ENCODE measurements around the gene SMAP2. TPM values are rescaled to one million over a fixed set of nuclear protein-coding genes. Genes with fewer than 3 reads are reported as not detected.

The SMAP2 gene
- total RNA-seq, 2 experiments from 2014 or later, result 116 to 145 TPM

DNA sequence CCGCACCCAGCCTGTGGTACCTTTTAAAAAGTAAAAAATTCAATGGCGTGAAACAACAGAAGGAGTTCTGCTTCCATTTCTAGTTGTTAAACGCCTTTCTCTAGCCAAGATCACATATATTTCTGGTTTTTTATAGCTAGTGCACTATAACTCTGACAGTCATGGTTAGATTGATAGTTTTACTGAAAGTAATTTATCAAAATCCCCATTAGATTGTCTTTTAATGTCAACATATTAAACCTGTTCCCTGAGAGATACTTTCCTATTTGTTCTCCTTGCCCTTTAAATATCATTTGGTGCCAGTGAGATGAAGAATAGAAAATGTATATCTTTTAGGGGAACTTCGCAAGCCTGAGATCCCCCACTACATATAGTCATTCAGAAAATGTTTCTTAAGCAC lies 7.3 kb downstream of the SMAP2 start:
- H3K4me1 Mint-ChIP-seq, result peaks cover 90% of the 10 kb centered on the region
- no peaks in the 10 kb centered on the region for H3K9me3 Mint-ChIP-seq (ENCODE audit: low read depth)
- DNase-seq (no peak), ATAC-seq (no peak)
- peaks cover 43% of the 10 kb centered on the region for H3K36me3 Mint-ChIP-seq
- peak overlapping the region; percentile 70 for H3K4me3 Mint-ChIP-seq
- peak overlapping the region; percentile 98 for H3K27ac Mint-ChIP-seq
- CTCF ChIA-PET, result interaction anchor here (1.0 to 6.5 kb wide), 10 partner anchors 9 to 278 kb away, joined by 3 to 28 read pairs (median 6); no protein-coding TSS in a partner anchor
- no peaks in the 10 kb centered on the region for H3K27me3 Mint-ChIP-seq

DNA sequence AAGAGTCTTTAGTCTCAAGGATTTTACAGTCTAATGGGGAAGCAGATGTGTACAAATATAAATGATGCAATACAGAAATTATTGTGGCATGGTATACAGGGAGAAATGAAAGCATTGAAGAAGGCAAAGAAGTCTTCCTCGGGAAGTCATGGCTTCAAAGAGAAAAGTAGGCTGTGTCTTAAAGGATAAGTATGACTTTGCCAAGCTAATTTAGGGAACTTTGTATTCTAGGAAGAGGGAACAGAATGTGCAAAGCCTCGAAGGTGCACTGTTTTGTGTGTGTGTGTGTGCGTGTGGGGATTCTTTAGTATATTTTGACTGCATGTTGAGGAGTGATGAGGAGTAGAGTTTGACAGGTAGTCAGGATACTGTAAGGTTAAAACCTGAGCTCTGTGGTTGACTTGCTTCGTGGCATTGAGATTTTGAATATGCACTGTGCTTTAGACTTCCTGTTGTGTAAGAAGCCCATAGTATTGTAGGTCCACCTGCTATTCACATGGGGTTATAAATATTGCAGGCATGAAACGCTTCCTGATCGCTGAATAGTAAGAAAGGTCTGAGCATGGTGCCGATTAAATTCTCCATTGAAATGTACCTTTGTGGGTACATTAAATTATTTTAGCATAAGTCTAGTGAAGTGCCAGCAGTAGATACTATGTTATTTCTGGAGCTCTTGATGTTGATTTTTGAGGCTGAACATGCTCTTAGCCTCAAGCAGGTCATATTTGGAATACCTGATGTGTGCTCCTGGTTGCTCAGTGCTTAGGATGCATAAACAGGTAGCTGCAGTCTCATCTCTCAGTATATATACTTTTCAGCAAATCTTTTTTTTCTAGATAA lies 8.0 kb downstream of the SMAP2 start:
- CTCF ChIA-PET, result interaction anchor here (0.7 to 6.5 kb wide), 12 partner anchors 8 to 279 kb away, joined by 3 to 28 read pairs (median 4); partner anchors contain the start of gene SMAP2
- Mint-ChIP-seq H3K36me3 (peaks cover 42% of the 10 kb centered on the region), H3K4me3 (peak overlapping the region; percentile 70), H3K27ac (peak overlapping the region; percentile 98), H3K27me3 (no peaks in the 10 kb centered on the region), H3K4me1 (peaks cover 91% of the 10 kb centered on the region), H3K9me3 (ENCODE audit: low read depth) (no peaks in the 10 kb centered on the region)
- DNase-seq, result peak; percentile 62
- ATAC-seq, result peak; percentile 57

DNA sequence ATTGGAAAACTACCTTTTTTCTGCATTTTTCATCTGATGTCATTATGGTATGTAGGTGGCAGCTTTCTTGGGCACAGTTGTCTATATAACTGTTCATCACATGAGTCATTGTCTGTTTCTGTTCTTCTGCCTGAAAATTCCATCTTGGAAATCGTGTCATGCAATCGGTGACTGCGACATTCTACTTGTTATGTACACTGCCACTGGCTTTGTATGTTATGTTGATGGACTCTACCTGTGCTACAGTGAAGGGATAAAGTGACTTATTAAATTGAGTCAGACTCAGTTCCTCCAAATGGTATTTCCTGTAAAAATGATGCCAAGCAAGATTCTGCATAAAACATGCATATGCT lies 8.6 kb downstream of the SMAP2 start:
- peak overlapping the region; percentile 98 for H3K27ac Mint-ChIP-seq
- H3K27me3 Mint-ChIP-seq, result no peaks in the 10 kb centered on the region
- peaks cover 41% of the 10 kb centered on the region for H3K36me3 Mint-ChIP-seq
- no peaks in the 10 kb centered on the region for H3K9me3 Mint-ChIP-seq (ENCODE audit: low read depth)
- H3K4me3 Mint-ChIP-seq, result peak overlapping the region; percentile 70
- CTCF ChIA-PET, result interaction anchor here (0.7 to 6.5 kb wide), 10 partner anchors 8 to 67 kb away, joined by 3 to 28 read pairs (median 5); partner anchors contain the start of gene SMAP2
- peaks cover 89% of the 10 kb centered on the region for H3K4me1 Mint-ChIP-seq
- no peak for DNase-seq
- no peak for ATAC-seq

- ATAC-seq, result no peak
- H3K27ac Mint-ChIP-seq, result peak overlapping the region; percentile 98
- no peaks in the 10 kb centered on the region for H3K9me3 Mint-ChIP-seq (ENCODE audit: low read depth)
- H3K4me3 Mint-ChIP-seq, result peak overlapping the region; percentile 70
- H3K27me3 Mint-ChIP-seq, result no peaks in the 10 kb centered on the region
- peaks cover 88% of the 10 kb centered on the region for H3K4me1 Mint-ChIP-seq
- DNase-seq, result no peak
- CTCF ChIA-PET, result interaction anchor here (0.9 to 6.5 kb wide), 8 partner anchors 8 to 68 kb away, joined by 3 to 40 read pairs (median 10); partner anchors contain the start of genes SMAP2 and ZFP69B
- peaks cover 39% of the 10 kb centered on the region for H3K36me3 Mint-ChIP-seq
Observed at GRCh38 chr1:40382601-40383000, 9.1 kb downstream of the SMAP2 start.

GRCh38 chr1:40383095-40383487 lies 9.6 kb downstream of the SMAP2 start:
- H3K4me3 Mint-ChIP-seq, result peak overlapping the region; percentile 72
- CTCF ChIA-PET, result interaction anchor here (0.9 to 6.5 kb wide), 7 partner anchors 9 to 67 kb away, joined by 3 to 40 read pairs (median 10); partner anchors contain the start of genes SMAP2 and ZFP69B

GRCh38 chr1:40383488-40384412 lies 10.2 kb downstream of the SMAP2 start:
- H3K27ac Mint-ChIP-seq, result peak overlapping the region; percentile 98
- no peak for DNase-seq
- CTCF ChIA-PET, result interaction anchor here (1.0 to 6.5 kb wide), 13 partner anchors 9 to 240 kb away, joined by 3 to 40 read pairs (median 6); partner anchors contain the start of genes COL9A2 and SMAP2
- H3K9me3 Mint-ChIP-seq (ENCODE audit: low read depth), result no peaks in the 10 kb centered on the region
- no peaks in the 10 kb centered on the region for H3K27me3 Mint-ChIP-seq
- peak overlapping the region; percentile 72 for H3K4me3 Mint-ChIP-seq
- ATAC-seq, result peak; percentile 20
- peaks cover 37% of the 10 kb centered on the region for H3K36me3 Mint-ChIP-seq
- H3K4me1 Mint-ChIP-seq, result peaks cover 87% of the 10 kb centered on the region

More at GRCh38 chr1:40383095-40383487, 9.6 kb downstream of the SMAP2 start:
- Mint-ChIP-seq H3K27ac (peak overlapping the region; percentile 98), H3K9me3 (ENCODE audit: low read depth) (no peaks in the 10 kb centered on the region), H3K27me3 (no peaks in the 10 kb centered on the region), H3K4me1 (peaks cover 87% of the 10 kb centered on the region), H3K36me3 (peaks cover 38% of the 10 kb centered on the region)
- DNase-seq (no peak), ATAC-seq (no peak)

GRCh38 chr1:40384413-40384762 lies 10.9 kb downstream of the SMAP2 start:
- CTCF ChIA-PET, result interaction anchor here (1.0 to 6.5 kb wide), 14 partner anchors 9 to 241 kb away, joined by 3 to 40 read pairs (median 4); partner anchors contain the start of genes COL9A2 and SMAP2
- Mint-ChIP-seq H3K9me3 (ENCODE audit: low read depth) (no peaks in the 10 kb centered on the region), H3K27ac (peak overlapping the region; percentile 98), H3K36me3 (peaks cover 40% of the 10 kb centered on the region), H3K4me3 (peak overlapping the region; percentile 72), H3K27me3 (no peaks in the 10 kb centered on the region), H3K4me1 (peaks cover 88% of the 10 kb centered on the region)
- no peak for ATAC-seq
- no peak for DNase-seq

DNA sequence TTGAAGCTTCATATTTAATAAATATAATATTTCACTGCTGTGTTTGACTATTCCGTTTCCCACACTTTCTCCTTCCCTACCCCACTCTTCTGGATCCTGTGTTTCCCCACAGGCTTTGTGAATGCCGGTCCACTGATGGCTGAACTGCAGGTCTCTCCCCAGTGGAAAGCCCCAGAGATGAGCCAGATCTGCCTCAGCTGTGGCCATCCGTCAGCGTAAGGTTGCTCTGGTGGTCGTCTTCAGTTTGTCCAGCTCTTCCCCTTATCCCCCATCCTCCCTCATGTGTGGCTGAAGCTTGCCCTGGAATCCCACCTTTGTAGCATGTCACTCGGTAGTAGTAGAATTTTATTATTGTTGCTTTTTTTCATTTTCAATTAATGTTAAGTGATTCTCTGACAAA lies 11.4 kb downstream of the SMAP2 start:
- peak overlapping the region; percentile 98 for H3K27ac Mint-ChIP-seq
- no peaks in the 10 kb centered on the region for H3K27me3 Mint-ChIP-seq
- no peaks in the 10 kb centered on the region for H3K9me3 Mint-ChIP-seq (ENCODE audit: low read depth)
- peaks cover 89% of the 10 kb centered on the region for H3K4me1 Mint-ChIP-seq
- CTCF ChIA-PET, result interaction anchor here (1.0 to 6.5 kb wide), 17 partner anchors 8 to 306 kb away, joined by 3 to 40 read pairs (median 5); partner anchors contain the start of genes COL9A2 and SMAP2
- peaks cover 42% of the 10 kb centered on the region for H3K36me3 Mint-ChIP-seq
- ATAC-seq, result no peak
- DNase-seq, result no peak
- peak overlapping the region; percentile 72 for H3K4me3 Mint-ChIP-seq

DNA sequence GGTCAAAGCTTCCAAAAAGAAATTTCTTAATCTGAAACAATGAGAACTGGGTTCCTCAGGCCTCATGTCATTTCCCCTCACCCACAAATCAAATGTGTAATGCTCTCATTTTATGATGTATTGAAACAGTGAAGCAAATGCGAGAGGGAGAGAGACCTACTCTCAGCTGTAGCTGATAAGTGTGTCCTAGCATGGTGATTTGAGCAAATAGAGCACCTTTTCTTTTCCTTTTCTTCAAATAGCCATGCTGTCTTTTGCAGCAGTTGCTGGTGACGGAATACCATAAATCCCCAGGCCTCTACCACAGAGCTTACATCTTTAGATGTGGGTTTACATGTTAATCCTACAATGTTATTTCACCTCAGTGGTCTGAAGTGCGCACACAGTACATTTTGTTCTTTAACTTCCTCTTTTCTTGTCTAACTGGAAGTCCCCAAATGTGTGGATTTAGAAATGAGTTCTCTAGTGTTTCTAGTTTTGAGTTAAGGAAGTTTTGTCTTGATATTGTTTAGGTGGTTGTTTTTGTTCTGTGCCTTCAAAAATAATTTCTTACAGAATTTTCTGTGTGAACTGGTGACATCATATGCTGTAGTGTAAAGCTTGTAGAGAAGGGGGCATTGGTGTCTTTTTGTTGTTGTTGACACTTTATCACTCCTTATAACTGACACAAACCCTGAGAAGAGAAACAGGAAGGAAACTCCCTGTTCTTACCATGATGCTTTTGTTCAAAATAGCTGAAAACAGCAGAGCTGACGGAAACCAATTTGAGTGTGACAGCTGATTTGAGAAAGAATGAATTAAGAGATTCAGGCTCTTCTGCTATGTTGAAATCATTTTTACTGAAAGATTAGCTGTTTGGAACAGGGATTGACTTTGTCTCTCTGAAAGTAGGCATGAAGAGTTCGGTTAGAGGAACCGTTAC lies 12.2 kb downstream of the SMAP2 start:
- peaks cover 49% of the 10 kb centered on the region for H3K36me3 Mint-ChIP-seq
- no peaks in the 10 kb centered on the region for H3K9me3 Mint-ChIP-seq (ENCODE audit: low read depth)
- ATAC-seq (peak; percentile 54), DNase-seq (peak; percentile 77)
- peaks cover 92% of the 10 kb centered on the region for H3K4me1 Mint-ChIP-seq
- peak overlapping the region; percentile 98 for H3K27ac Mint-ChIP-seq
- H3K4me3 Mint-ChIP-seq, result peak overlapping the region; percentile 72
- no peaks in the 10 kb centered on the region for H3K27me3 Mint-ChIP-seq
- CTCF ChIA-PET, result interaction anchor here (1.0 to 6.5 kb wide), 16 partner anchors 8 to 307 kb away, joined by 3 to 40 read pairs (median 9); partner anchors contain the start of genes COL9A2 and SMAP2

DNA sequence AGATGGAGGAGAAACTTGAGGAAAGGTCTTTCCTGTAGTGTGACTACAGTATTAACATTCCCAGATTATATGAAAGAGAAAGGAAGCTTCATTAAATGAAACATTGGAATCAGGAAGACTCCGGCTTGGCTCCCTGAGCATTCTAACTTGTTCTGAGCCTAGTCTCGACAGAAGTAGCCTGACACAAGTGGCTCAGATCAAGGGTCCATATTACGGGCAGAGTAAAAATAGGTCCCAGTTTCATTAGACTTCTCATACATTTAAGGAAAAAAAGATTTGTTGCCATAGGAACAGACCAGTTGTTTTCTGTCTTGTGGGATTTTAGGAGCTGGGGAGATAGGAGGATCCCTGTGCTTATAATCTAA lies 12.8 kb downstream of the SMAP2 start:
- Mint-ChIP-seq H3K36me3 (peaks cover 52% of the 10 kb centered on the region), H3K9me3 (ENCODE audit: low read depth) (no peaks in the 10 kb centered on the region), H3K4me3 (peak overlapping the region; percentile 72), H3K27me3 (no peaks in the 10 kb centered on the region), H3K4me1 (peaks cover 92% of the 10 kb centered on the region), H3K27ac (peak overlapping the region; percentile 98)
- DNase-seq, result no peak
- CTCF ChIA-PET, result interaction anchor here (1.4 to 6.5 kb wide), 9 partner anchors 8 to 70 kb away, joined by 4 to 40 read pairs (median 13); partner anchors contain the start of genes COL9A2 and SMAP2
- no peak for ATAC-seq

- no peak for DNase-seq
- peak overlapping the region; percentile 72 for H3K4me3 Mint-ChIP-seq
- ATAC-seq, result no peak
- peaks cover 52% of the 10 kb centered on the region for H3K36me3 Mint-ChIP-seq
- peaks cover 92% of the 10 kb centered on the region for H3K4me1 Mint-ChIP-seq
- no peaks in the 10 kb centered on the region for H3K27me3 Mint-ChIP-seq
- no peaks in the 10 kb centered on the region for H3K9me3 Mint-ChIP-seq (ENCODE audit: low read depth)
- peak overlapping the region; percentile 98 for H3K27ac Mint-ChIP-seq
- CTCF ChIA-PET, result interaction anchor here (2.1 to 6.5 kb wide), 6 partner anchors 9 to 71 kb away, joined by 9 to 40 read pairs (median 18); partner anchors contain the start of genes COL9A2 and SMAP2
Observed at GRCh38 chr1:40386796-40387195, 13.3 kb downstream of the SMAP2 start.

Data from activated CD8-positive, alpha-beta memory T cell treated with anti-CD3 and anti-CD28 coated beads, Interleukin-2, amount 10 ng/mL, durations not matched to agents 7 days and 5 days (primary cell).